K562 (cell line): ENCODE measurements around the gene DIPK1B. TPM values are rescaled to one million over a fixed set of nuclear protein-coding genes. Genes with fewer than 3 reads are reported as not detected.
A peak's percentile ranks its signal among the peaks of the same experiment; 100 is the strongest.

Source experiments
- CBFB ChIP-seq: sonication (generic); formaldehyde crosslinking; IDR thresholded peaks from 2 replicates; pipeline ENCODE4 v1.4.0; 2020; ENCODE audit warnings: mild to moderate bottlenecking, missing genetic modification reagents
- DNMT1 ChIP-seq: fragments of 450-650 bp; IDR thresholded peaks from 2 replicates; pipeline ENCODE4 v1.6.1; 2016; ENCODE audit warnings: antibody characterized with exemption, mild to moderate bottlenecking
- MAZ ChIP-seq, 2 experiments: fragments of 450-650 bp in 1 of 2; sonication (generic) in 1 of 2; formaldehyde crosslinking; IDR thresholded peaks in 1 of 2; conservative IDR thresholded peaks in 1 of 2; 2 replicates each; pipeline versions ENCODE4 v1.4.0 to v1.5.0; 2020; ENCODE audit warnings: mild to moderate bottlenecking in 1 of 2, missing genetic modification reagents in 1 of 2
- MBD2 ChIP-seq: sonication (generic); IDR thresholded peaks from 2 replicates; pipeline ENCODE4 v1.6.1; 2016; ENCODE audit warnings: low read depth, borderline replicate concordance
- NFE2 ChIP-seq: IDR thresholded peaks from 2 replicates; pipeline ENCODE4 v1.6.1; 2014; ENCODE audit warnings: antibody characterized with exemption, low read depth
- POLR2A ChIP-seq: fragments of 450-650 bp; conservative IDR thresholded peaks from 2 replicates; pipeline ENCODE4 v1.6.1; 2016
- POLR2G ChIP-seq: fragments of 200-400 bp; formaldehyde crosslinking; IDR thresholded peaks from 2 replicates; pipeline ENCODE4 v1.6.1; 2017; ENCODE audit warnings: low read depth, mild to moderate bottlenecking, antibody characterized with exemption, low read length, moderate library complexity
- RAD51 ChIP-seq: fragments of 450-650 bp; IDR thresholded peaks from 2 replicates; pipeline ENCODE4 v1.7.1; 2016; ENCODE audit warnings: low read depth, mild to moderate bottlenecking, borderline replicate concordance
- RBM22 ChIP-seq: fragments of 200-400 bp; formaldehyde crosslinking; IDR thresholded peaks from 2 replicates; pipeline ENCODE4 v1.6.1; 2018; ENCODE audit warnings: low read length, low read depth; ENCODE audit not compliant: poor library complexity, severe bottlenecking
- TAF7 ChIP-seq: fragments of 450-650 bp; IDR thresholded peaks from 2 replicates; pipeline ENCODE4 v1.6.1; 2016; ENCODE audit warnings: missing genetic modification characterization, missing compliant biosample characterization
- polyA plus RNA-seq, 8 experiments: library from polyadenylated mRNA; depleted of rRNA in 4 of 8; stranded (reverse) in 5 of 8; unstranded in 3 of 8; fragments of >200 nt; fragmentation: Nextera tagmentation in 2 of 8; fragmentation: Illumina TruSeq in 1 of 8; extraction: Ambion mirVana in 2 of 8; extraction: Trizol in 1 of 8; gene quantifications; 2 replicates each; pipeline versions ENCODE4 v1.2.1 to v1.2.3, GENCODE V29; 2011 to 2014; ENCODE audit warnings: inconsistent platforms in 1 of 8, missing spikeins in 1 of 8
- total RNA-seq, 7 experiments: library from RNA; depleted of rRNA in 6 of 7; stranded (reverse); fragments of >200 nt in 6 of 7; fragmentation: Illumina TruSeq in 2 of 7; extraction: Trizol in 2 of 7; gene quantifications; 2 replicates each; pipeline versions ENCODE4 v1.2.1 to v1.2.3, GENCODE V29; 2011 to 2021; ENCODE audit warnings: low replicate concordance in 1 of 7
- TF ChIP-seq, protein P1 (sequence below): sonication (generic); formaldehyde crosslinking; IDR thresholded peaks from 2 replicates; pipeline ENCODE4 v1.8.1; 2023; ENCODE audit warnings: mild to moderate bottlenecking, missing genetic modification reagents, moderate library complexity
- TF ChIP-seq, protein P2 (sequence below): fragments of 450-650 bp; IDR thresholded peaks from 2 replicates; pipeline ENCODE4 v1.6.1; 2016; ENCODE audit warnings: low read depth
- TF ChIP-seq, protein P3 (sequence below): fragments of 200-400 bp; formaldehyde crosslinking; IDR thresholded peaks from 2 replicates; pipeline ENCODE4 v1.6.1; 2017; ENCODE audit warnings: mild to moderate bottlenecking, low read depth, low read length, moderate library complexity
- TF ChIP-seq, protein P4 (sequence below): fragments of 250-450 bp; sonication (Bioruptor Pico); IDR thresholded peaks from 2 replicates; pipeline ENCODE4 v1.8.0; 2022; ENCODE audit warnings: inconsistent platforms

DIPK1B gene
- total and polyA plus RNA-seq, 9 of the 15 experiments (the other 6 are each of a cell fraction or from before 2014, with no cell fraction given): 0.08 to 22.3 (median 5.9) TPM

DNA sequence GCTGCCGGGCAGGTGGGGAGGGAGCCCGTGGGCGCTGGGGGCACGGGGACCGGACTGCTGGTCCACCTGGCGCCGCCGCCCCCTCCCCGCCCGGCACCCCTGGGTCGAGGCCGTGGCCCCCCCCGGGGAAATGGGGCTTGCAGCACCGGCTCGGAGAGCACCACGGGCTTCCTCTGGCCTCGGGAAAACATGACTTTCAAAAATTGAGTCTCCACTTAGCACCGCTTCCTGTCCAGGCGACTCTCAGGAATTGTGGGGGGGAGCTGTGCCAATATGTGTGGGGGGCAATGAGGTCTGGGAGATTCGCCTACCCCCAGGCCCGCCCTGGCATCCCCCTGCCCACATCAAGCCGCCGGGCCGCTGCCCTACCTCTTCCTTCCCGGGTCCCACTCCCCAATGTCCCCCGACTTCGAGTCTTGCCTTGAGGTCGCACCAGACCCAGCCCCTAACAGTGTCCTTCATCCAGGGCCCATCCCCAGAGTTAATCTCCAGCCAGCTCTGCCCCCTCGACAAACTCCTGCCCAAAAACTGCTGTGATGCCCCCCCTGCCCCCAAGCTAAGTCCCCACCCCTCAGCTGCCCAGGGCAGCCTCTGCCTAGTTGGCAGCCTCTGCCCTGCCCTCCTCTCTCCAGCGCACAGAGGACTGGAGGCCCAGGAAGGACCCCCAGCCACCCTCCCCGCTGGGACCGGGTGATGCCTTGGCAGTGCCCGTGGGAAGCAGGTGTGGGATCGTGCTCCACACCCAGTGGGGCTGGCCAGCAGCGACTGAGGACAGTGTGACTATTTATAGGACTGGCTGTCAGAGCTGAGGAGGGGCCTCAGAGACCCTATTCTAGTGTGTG lies 45.8 kb upstream of the DIPK1B start (continued):
- TF ChIP-seq, protein P1, sequence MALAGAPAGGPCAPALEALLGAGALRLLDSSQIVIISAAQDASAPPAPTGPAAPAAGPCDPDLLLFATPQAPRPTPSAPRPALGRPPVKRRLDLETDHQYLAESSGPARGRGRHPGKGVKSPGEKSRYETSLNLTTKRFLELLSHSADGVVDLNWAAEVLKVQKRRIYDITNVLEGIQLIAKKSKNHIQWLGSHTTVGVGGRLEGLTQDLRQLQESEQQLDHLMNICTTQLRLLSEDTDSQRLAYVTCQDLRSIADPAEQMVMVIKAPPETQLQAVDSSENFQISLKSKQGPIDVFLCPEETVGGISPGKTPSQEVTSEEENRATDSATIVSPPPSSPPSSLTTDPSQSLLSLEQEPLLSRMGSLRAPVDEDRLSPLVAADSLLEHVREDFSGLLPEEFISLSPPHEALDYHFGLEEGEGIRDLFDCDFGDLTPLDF (CRISPR knock-in tag): no peak
- TF ChIP-seq, protein P2, sequence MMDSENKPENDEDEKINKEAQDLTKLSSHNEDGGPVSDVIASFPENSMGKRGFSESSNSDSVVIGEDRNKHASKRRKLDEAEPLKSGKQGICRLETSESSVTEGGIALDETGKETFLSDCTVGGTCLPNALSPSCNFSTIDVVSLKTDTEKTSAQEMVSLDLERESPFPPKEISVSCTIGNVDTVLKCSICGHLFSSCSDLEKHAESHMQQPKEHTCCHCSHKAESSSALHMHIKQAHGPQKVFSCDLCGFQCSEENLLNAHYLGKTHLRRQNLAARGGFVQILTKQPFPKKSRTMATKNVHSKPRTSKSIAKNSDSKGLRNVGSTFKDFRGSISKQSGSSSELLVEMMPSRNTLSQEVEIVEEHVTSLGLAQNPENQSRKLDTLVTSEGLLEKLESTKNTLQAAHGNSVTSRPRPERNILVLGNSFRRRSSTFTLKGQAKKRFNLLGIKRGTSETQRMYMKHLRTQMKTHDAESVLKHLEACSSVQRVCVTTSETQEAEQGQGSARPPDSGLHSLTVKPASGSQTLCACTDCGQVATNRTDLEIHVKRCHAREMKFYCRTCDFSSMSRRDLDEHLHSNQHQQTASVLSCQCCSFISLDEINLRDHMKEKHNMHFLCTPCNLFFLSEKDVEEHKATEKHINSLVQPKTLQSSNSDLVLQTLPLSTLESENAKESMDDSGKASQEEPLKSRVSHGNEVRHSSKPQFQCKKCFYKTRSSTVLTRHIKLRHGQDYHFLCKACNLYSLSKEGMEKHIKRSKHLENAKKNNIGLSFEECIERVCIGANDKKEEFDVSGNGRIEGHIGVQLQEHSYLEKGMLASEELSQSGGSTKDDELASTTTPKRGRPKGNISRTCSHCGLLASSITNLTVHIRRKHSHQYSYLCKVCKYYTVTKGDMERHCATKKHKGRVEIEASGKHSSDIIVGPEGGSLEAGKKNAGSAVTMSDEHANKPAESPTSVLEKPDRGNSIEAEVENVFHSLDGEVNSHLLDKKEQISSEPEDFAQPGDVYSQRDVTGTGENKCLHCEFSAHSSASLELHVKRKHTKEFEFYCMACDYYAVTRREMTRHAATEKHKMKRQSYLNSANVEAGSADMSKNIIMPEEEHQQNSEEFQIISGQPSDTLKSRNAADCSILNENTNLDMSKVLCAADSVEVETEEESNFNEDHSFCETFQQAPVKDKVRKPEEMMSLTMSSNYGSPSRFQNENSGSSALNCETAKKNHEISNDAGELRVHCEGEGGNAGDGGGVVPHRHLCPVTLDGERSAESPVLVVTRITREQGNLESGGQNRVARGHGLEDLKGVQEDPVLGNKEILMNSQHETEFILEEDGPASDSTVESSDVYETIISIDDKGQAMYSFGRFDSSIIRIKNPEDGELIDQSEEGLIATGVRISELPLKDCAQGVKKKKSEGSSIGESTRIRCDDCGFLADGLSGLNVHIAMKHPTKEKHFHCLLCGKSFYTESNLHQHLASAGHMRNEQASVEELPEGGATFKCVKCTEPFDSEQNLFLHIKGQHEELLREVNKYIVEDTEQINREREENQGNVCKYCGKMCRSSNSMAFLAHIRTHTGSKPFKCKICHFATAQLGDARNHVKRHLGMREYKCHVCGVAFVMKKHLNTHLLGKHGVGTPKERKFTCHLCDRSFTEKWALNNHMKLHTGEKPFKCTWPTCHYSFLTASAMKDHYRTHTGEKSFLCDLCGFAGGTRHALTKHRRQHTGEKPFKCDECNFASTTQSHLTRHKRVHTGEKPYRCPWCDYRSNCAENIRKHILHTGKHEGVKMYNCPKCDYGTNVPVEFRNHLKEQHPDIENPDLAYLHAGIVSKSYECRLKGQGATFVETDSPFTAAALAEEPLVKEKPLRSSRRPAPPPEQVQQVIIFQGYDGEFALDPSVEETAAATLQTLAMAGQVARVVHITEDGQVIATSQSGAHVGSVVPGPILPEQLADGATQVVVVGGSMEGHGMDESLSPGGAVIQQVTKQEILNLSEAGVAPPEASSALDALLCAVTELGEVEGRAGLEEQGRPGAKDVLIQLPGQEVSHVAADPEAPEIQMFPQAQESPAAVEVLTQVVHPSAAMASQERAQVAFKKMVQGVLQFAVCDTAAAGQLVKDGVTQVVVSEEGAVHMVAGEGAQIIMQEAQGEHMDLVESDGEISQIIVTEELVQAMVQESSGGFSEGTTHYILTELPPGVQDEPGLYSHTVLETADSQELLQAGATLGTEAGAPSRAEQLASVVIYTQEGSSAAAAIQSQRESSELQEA: no peak
- TF ChIP-seq MBD2 (no peak), CBFB (CRISPR knock-in tag) (no peak), RBM22 (peak; percentile 67), POLR2A (peak; percentile 40), NFE2 (peak; percentile 37; the same call in 1 of the 2 replicates), TAF7 (no peak), POLR2G (peak; percentile 77), DNMT1 (no peak), MAZ (CRISPR knock-in tag; conservative IDR thresholded peaks at IDR 0.05 in 1 of 2, IDR thresholded peaks at IDR 0.05 in 1 of 2) (no peak; a peak in 1 of 4 replicates), RAD51 (no peak)
- TF ChIP-seq, protein P3, sequence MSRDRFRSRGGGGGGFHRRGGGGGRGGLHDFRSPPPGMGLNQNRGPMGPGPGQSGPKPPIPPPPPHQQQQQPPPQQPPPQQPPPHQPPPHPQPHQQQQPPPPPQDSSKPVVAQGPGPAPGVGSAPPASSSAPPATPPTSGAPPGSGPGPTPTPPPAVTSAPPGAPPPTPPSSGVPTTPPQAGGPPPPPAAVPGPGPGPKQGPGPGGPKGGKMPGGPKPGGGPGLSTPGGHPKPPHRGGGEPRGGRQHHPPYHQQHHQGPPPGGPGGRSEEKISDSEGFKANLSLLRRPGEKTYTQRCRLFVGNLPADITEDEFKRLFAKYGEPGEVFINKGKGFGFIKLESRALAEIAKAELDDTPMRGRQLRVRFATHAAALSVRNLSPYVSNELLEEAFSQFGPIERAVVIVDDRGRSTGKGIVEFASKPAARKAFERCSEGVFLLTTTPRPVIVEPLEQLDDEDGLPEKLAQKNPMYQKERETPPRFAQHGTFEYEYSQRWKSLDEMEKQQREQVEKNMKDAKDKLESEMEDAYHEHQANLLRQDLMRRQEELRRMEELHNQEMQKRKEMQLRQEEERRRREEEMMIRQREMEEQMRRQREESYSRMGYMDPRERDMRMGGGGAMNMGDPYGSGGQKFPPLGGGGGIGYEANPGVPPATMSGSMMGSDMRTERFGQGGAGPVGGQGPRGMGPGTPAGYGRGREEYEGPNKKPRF: 0 out of 2 replicates have a peak, but pooled peaks have one; percentile 0
- TF ChIP-seq, protein P4, sequence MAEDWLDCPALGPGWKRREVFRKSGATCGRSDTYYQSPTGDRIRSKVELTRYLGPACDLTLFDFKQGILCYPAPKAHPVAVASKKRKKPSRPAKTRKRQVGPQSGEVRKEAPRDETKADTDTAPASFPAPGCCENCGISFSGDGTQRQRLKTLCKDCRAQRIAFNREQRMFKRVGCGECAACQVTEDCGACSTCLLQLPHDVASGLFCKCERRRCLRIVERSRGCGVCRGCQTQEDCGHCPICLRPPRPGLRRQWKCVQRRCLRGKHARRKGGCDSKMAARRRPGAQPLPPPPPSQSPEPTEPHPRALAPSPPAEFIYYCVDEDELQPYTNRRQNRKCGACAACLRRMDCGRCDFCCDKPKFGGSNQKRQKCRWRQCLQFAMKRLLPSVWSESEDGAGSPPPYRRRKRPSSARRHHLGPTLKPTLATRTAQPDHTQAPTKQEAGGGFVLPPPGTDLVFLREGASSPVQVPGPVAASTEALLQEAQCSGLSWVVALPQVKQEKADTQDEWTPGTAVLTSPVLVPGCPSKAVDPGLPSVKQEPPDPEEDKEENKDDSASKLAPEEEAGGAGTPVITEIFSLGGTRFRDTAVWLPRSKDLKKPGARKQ: no peak
